Parathyroid adenoma (tissue), 2 donors: ENCODE measurements around the gene PRKG1.

ENCODE experiments used
- H2AFZ ChIP-seq: fragments of 300-600 bp; sonication (generic); one replicate; pipeline ENCODE4 v1.7.0; 2017; ENCODE audit warnings: antibody characterized with exemption, mild to moderate bottlenecking
- H3K27ac ChIP-seq: fragments of 300-600 bp; sonication (generic); one replicate; pipeline ENCODE4 v1.7.0; 2017
- H3K27me3 ChIP-seq: fragments of 300-600 bp; sonication (generic); one replicate; pipeline ENCODE4 v1.7.0; 2017; ENCODE audit warnings: low read length; ENCODE audit not compliant: control insufficient read depth, insufficient read depth
- H3K36me3 ChIP-seq: fragments of 300-600 bp; sonication (generic); one replicate; pipeline ENCODE4 v1.7.0; 2017; ENCODE audit warnings: low read length; ENCODE audit not compliant: control insufficient read depth, insufficient read depth
- H3K4me1 ChIP-seq: fragments of 300-600 bp; sonication (generic); one replicate; pipeline ENCODE4 v1.7.0; 2017; ENCODE audit warnings: control low read depth
- H3K4me2 ChIP-seq: fragments of 300-600 bp; sonication (generic); one replicate; pipeline ENCODE4 v1.7.0; 2017; ENCODE audit warnings: low read length
- H3K4me3 ChIP-seq: fragments of 300-600 bp; sonication (generic); one replicate; pipeline ENCODE4 v1.7.0; 2017; ENCODE audit warnings: low read depth, low read length
- H3K79me2 ChIP-seq: fragments of 300-600 bp; sonication (generic); one replicate; pipeline ENCODE4 v1.7.0; 2017; ENCODE audit warnings: control low read depth
- H3K9ac ChIP-seq: fragments of 300-600 bp; sonication (generic); one replicate; pipeline ENCODE4 v1.7.0; 2017; ENCODE audit warnings: mild to moderate bottlenecking
- H3K9me3 ChIP-seq: fragments of 300-600 bp; sonication (generic); one replicate; pipeline ENCODE4 v1.7.0; 2017; ENCODE audit warnings: low read length; ENCODE audit not compliant: control insufficient read depth
- CTCF ChIP-seq: fragments of 300-600 bp; sonication (generic); IDR thresholded peaks from one replicate; pipeline ENCODE4 v1.7.0; 2017; ENCODE audit warnings: antibody characterized with exemption, mild to moderate bottlenecking
- donor health status: primary hyperparathyroidism.

Gene PRKG1

GRCh38 chr10:51894771-51895578 is 820.7 kb downstream of the PRKG1 start:
- Histone ChIP-seq H3K79me2 (no peaks in the 10 kb centered on the region), H3K36me3 (no peaks in the 10 kb centered on the region), H3K27ac (no peak overlapping the region), H3K4me2 (no peak overlapping the region), H3K9ac (no peak overlapping the region), H3K9me3 (no peaks in the 10 kb centered on the region), H3K4me1 (peaks cover 7% of the 10 kb centered on the region), H3K4me3 (no peak overlapping the region), H3K27me3 (no peaks in the 10 kb centered on the region), H2AFZ (no peak overlapping the region)
- TF ChIP-seq CTCF: no peak

GRCh38 chr10:51896849-51897248 is 822.6 kb downstream of the PRKG1 start:
- Histone ChIP-seq H3K27ac (peak overlapping the region; percentile 13), H3K9ac (no peak overlapping the region), H3K4me1 (peaks cover 7% of the 10 kb centered on the region), H3K79me2 (no peaks in the 10 kb centered on the region), H3K4me2 (no peak overlapping the region), H2AFZ (peak overlapping the region; percentile 10), H3K9me3 (no peaks in the 10 kb centered on the region), H3K36me3 (no peaks in the 10 kb centered on the region), H3K27me3 (no peaks in the 10 kb centered on the region), H3K4me3 (no peak overlapping the region)
- no peak for TF ChIP-seq CTCF

- H3K27me3 ChIP-seq: no peaks in the 10 kb centered on the region
- H3K36me3 ChIP-seq: no peaks in the 10 kb centered on the region
- H3K79me2 ChIP-seq: no peaks in the 10 kb centered on the region
- no peak for TF ChIP-seq CTCF
- peaks cover 7% of the 10 kb centered on the region for H3K4me1 ChIP-seq
- H3K4me3 ChIP-seq: no peak overlapping the region
- no peaks in the 10 kb centered on the region for H3K9me3 ChIP-seq
- no peak overlapping the region for H3K27ac ChIP-seq
- no peak overlapping the region for H3K4me2 ChIP-seq
- no peak overlapping the region for H3K9ac ChIP-seq
- no peak overlapping the region for H2AFZ ChIP-seq
Measured at GRCh38 chr10:51897560-51897959, 823.3 kb downstream of the PRKG1 start.

GRCh38 chr10:51900180-51900579 is 825.9 kb downstream of the PRKG1 start:
- Histone ChIP-seq H3K27ac (no peak overlapping the region), H3K9me3 (no peaks in the 10 kb centered on the region), H3K27me3 (no peaks in the 10 kb centered on the region), H3K79me2 (no peaks in the 10 kb centered on the region), H3K36me3 (no peaks in the 10 kb centered on the region), H3K4me1 (peaks cover 3% of the 10 kb centered on the region), H3K4me2 (no peak overlapping the region), H3K4me3 (no peak overlapping the region), H3K9ac (no peak overlapping the region), H2AFZ (no peak overlapping the region)
- no peak for TF ChIP-seq CTCF

GRCh38 chr10:51903675-51904074 is 829.4 kb downstream of the PRKG1 start:
- no peaks in the 10 kb centered on the region for H3K27me3 ChIP-seq
- no peaks in the 10 kb centered on the region for H3K9me3 ChIP-seq
- no peaks in the 10 kb centered on the region for H3K36me3 ChIP-seq
- H3K4me2 ChIP-seq: no peak overlapping the region
- TF ChIP-seq CTCF: no peak
- no peak overlapping the region for H3K4me3 ChIP-seq
- H3K4me1 ChIP-seq: no peaks in the 10 kb centered on the region
- H3K9ac ChIP-seq: no peak overlapping the region
- no peak overlapping the region for H2AFZ ChIP-seq
- no peak overlapping the region for H3K27ac ChIP-seq
- no peaks in the 10 kb centered on the region for H3K79me2 ChIP-seq
